GM18867 (cell line): ENCODE data around the gene WDR64.
A peak's percentile ranks its signal among the peaks of the same experiment; 100 is the strongest.

Experiments used
- ATAC-seq: cut with Tn5 transposase; IDR thresholded peaks from one replicate; pipeline ENCODE4 v1.9.1; 2021; ENCODE audit warnings: mild to moderate bottlenecking, moderate library complexity; ENCODE audit not compliant: unreplicated experiment

WDR64 gene

GRCh38 chr1:241652012-241652411 lies at the start of gene WDR64:
Gene WDR64, plus strand, starts transcription at chr1:241652281. Its CDS starts 204 bp downstream, at chr1:241652485.
- ATAC-seq: no peak

- ATAC-seq: no peak
Observed at GRCh38 chr1:241603731-241604245, 48.3 kb upstream of the WDR64 start.

GRCh38 chr1:241605146-241605805 lies 46.8 kb upstream of the WDR64 start:
- ATAC-seq: no peak

- no peak for ATAC-seq
Observed at GRCh38 chr1:241606544-241606943, 45.5 kb upstream of the WDR64 start.

- ATAC-seq: no peak
Observed at GRCh38 chr1:241607497-241607896, 44.6 kb upstream of the WDR64 start.

- ATAC-seq: no peak
Observed at GRCh38 chr1:241608379-241609033, 43.6 kb upstream of the WDR64 start.

- no peak for ATAC-seq
Observed at GRCh38 chr1:241610056-241610815, 41.8 kb upstream of the WDR64 start.

- peak; percentile 91 for ATAC-seq
Observed at GRCh38 chr1:241611063-241611462, 41.0 kb upstream of the WDR64 start.

GRCh38 chr1:241611736-241612135 lies 40.3 kb upstream of the WDR64 start:
- no peak for ATAC-seq

GRCh38 chr1:241612533-241613477 lies 39.3 kb upstream of the WDR64 start:
- ATAC-seq: no peak

- ATAC-seq: no peak
Observed at GRCh38 chr1:241614144-241614543, 37.9 kb upstream of the WDR64 start.

GRCh38 chr1:241614572-241614971 lies 37.5 kb upstream of the WDR64 start:
- no peak for ATAC-seq

GRCh38 chr1:241615043-241615974 lies 36.8 kb upstream of the WDR64 start:
- ATAC-seq: no peak

- no peak for ATAC-seq
Observed at GRCh38 chr1:241617426-241617825, 34.7 kb upstream of the WDR64 start.

- ATAC-seq: no peak
Observed at GRCh38 chr1:241622669-241623068, 29.4 kb upstream of the WDR64 start.

- no peak for ATAC-seq
Observed at GRCh38 chr1:241624935-241625334, 27.1 kb upstream of the WDR64 start.

- ATAC-seq: peak; percentile 82
Observed at GRCh38 chr1:241627453-241628259, 24.4 kb upstream of the WDR64 start.

GRCh38 chr1:241630005-241630404 lies 22.1 kb upstream of the WDR64 start:
- no peak for ATAC-seq

GRCh38 chr1:241630476-241630875 lies 21.6 kb upstream of the WDR64 start:
- ATAC-seq: no peak
